HuH-7.5 (cell line): ENCODE results near the gene PAFAH1B2.
A peak's percentile ranks its signal among the peaks of the same experiment; 100 is the strongest.
"Not testable (repeated sequence)": the region's sequence is repeated elsewhere in the genome, so short reads cannot be mapped to it uniquely, and the experiment has no call there.

ENCODE experiments used
- DNase-seq: peaks from one replicate; pipeline ENCODE4 v3.0.0; 2011; ENCODE audit warnings: low spot score

Gene PAFAH1B2

GRCh38 chr11:117172724-117173421, 28.8 kb downstream of the PAFAH1B2 start:
- no peak for DNase-seq

GRCh38 chr11:117175104-117175503, 31.0 kb downstream of the PAFAH1B2 start:
- DNase-seq = no peak

GRCh38 chr11:117175781-117176180, 31.7 kb downstream of the PAFAH1B2 start:
- DNase-seq = no peak

GRCh38 chr11:117176186-117176585, 32.1 kb downstream of the PAFAH1B2 start:
- no peak for DNase-seq

- DNase-seq = no peak
Measured at GRCh38 chr11:117177534-117178209, 33.6 kb downstream of the PAFAH1B2 start.

GRCh38 chr11:117178210-117179034, 34.3 kb downstream of the PAFAH1B2 start, which contains the start of gene SIDT2:
SIDT2 (plus strand) TSS chr11:117178743; CDS start chr11:117179264, 521 bp downstream.
- peak; percentile 80 for DNase-seq

- peak; percentile 43 for DNase-seq
Measured at GRCh38 chr11:117179048-117179999, 35.2 kb downstream of the PAFAH1B2 start.

GRCh38 chr11:117180020-117180419, 35.9 kb downstream of the PAFAH1B2 start:
- no peak for DNase-seq

GRCh38 chr11:117180661-117181585, 36.8 kb downstream of the PAFAH1B2 start:
- peak; percentile 75 for DNase-seq

- DNase-seq = no peak
Measured at GRCh38 chr11:117181586-117182550, 37.8 kb downstream of the PAFAH1B2 start.

- no peak for DNase-seq
Measured at GRCh38 chr11:117182551-117182935, 38.5 kb downstream of the PAFAH1B2 start.

- DNase-seq = not testable (repeated sequence)
Measured at GRCh38 chr11:117183178-117183577, 39.1 kb downstream of the PAFAH1B2 start.

- DNase-seq = no peak
Measured at GRCh38 chr11:117183724-117184349, 39.8 kb downstream of the PAFAH1B2 start.

GRCh38 chr11:117185736-117186430, 41.8 kb downstream of the PAFAH1B2 start:
- no peak for DNase-seq

- DNase-seq = no peak
Measured at GRCh38 chr11:117186431-117186761, 42.3 kb downstream of the PAFAH1B2 start.

GRCh38 chr11:117187007-117187406, 42.9 kb downstream of the PAFAH1B2 start:
- no peak for DNase-seq

- DNase-seq = no peak
Measured at GRCh38 chr11:117187428-117187798, 43.3 kb downstream of the PAFAH1B2 start.

- no peak for DNase-seq
Measured at GRCh38 chr11:117187799-117188481, 43.9 kb downstream of the PAFAH1B2 start.
